NCI-H345 (cell line): Measurements from ENCODE around the gene SPTY2D1.
"Not testable (repeated sequence)": the region's sequence is repeated elsewhere in the genome, so short reads cannot be mapped to it uniquely, and the experiment has no call there.

Experiments used
- DNase-seq: peaks from one replicate; lab custom pipeline; 2025; lab: John Stamatoyannopoulos, UW

SPTY2D1 gene

GRCh38 chr11:18634140-18635032, at the start of gene SPTY2D1:
TSS of gene SPTY2D1 (minus strand) at chr11:18634342. CDS start at chr11:18634257, 85 bp downstream.
- peak; percentile 99 for DNase-seq

- no peak for DNase-seq
Observed at GRCh38 chr11:18682466-18682865, 48.3 kb upstream of the SPTY2D1 start.

GRCh38 chr11:18681949-18682348, 47.8 kb upstream of the SPTY2D1 start:
- not testable (repeated sequence) for DNase-seq

- DNase-seq: no peak
Observed at GRCh38 chr11:18677560-18677959, 43.4 kb upstream of the SPTY2D1 start.

GRCh38 chr11:18676803-18677202, 42.7 kb upstream of the SPTY2D1 start:
- no peak for DNase-seq

- not testable (repeated sequence) for DNase-seq
Observed at GRCh38 chr11:18672209-18672608, 38.1 kb upstream of the SPTY2D1 start.

- no peak for DNase-seq
Observed at GRCh38 chr11:18671246-18671645, 37.1 kb upstream of the SPTY2D1 start.

GRCh38 chr11:18669711-18670110, 35.6 kb upstream of the SPTY2D1 start:
- no peak for DNase-seq

GRCh38 chr11:18669219-18669596, 35.1 kb upstream of the SPTY2D1 start:
- no peak for DNase-seq

GRCh38 chr11:18668131-18668530, 34.0 kb upstream of the SPTY2D1 start:
- DNase-seq: no peak

- not testable (repeated sequence) for DNase-seq
Observed at GRCh38 chr11:18665353-18665872, 31.3 kb upstream of the SPTY2D1 start.

- no peak for DNase-seq
Observed at GRCh38 chr11:18657673-18658072, 23.5 kb upstream of the SPTY2D1 start.

GRCh38 chr11:18650859-18651557, 16.9 kb upstream of the SPTY2D1 start:
- DNase-seq: no peak

GRCh38 chr11:18650353-18650752, 16.2 kb upstream of the SPTY2D1 start:
- no peak for DNase-seq

GRCh38 chr11:18643034-18643433, 8.9 kb upstream of the SPTY2D1 start:
- not testable (repeated sequence) for DNase-seq

GRCh38 chr11:18641677-18642076, 7.5 kb upstream of the SPTY2D1 start:
- no peak for DNase-seq

GRCh38 chr11:18633256-18634139, 644 bp downstream of the SPTY2D1 start:
- no peak for DNase-seq

- DNase-seq: no peak
Observed at GRCh38 chr11:18632841-18633240, 1.3 kb downstream of the SPTY2D1 start.

GRCh38 chr11:18624161-18624560, 10.0 kb downstream of the SPTY2D1 start:
- DNase-seq: no peak

GRCh38 chr11:18623707-18624106, 10.4 kb downstream of the SPTY2D1 start:
- DNase-seq: no peak

- DNase-seq: no peak
Observed at GRCh38 chr11:18618342-18619025, 15.7 kb downstream of the SPTY2D1 start.
